Cardiac muscle cell (in vitro differentiated cells and primary cell): ENCODE results near the gene H3-3A. TPM values are rescaled to one million over a fixed set of nuclear protein-coding genes. Genes with fewer than 3 reads are reported as not detected.

ENCODE experiments used
- DNase-seq, 2 donors: peaks; one replicate each; pipeline versions ENCODE4 v3.0.0 to v3.0.0-alpha.2; 2010 to 2017; ENCODE audit warnings: low read depth in 1 of 2, low spot score in 1 of 2
- H3K27ac ChIP-seq: fragments of 200-600 bp; sonication (generic); 2 replicates; pipeline ENCODE4 v1.5.1; 2016
- H3K27me3 ChIP-seq: fragments of 200-600 bp; sonication (generic); 2 replicates; pipeline ENCODE4 v1.6.0; 2016; ENCODE audit warnings: control low read depth
- H3K36me3 ChIP-seq: fragments of 200-600 bp; sonication (generic); 2 replicates; pipeline ENCODE4 v1.5.1; 2016; ENCODE audit warnings: control low read depth
- H3K4me1 ChIP-seq: fragments of 200-600 bp; sonication (generic); 2 replicates; pipeline ENCODE4 v1.8.1; 2017; ENCODE audit warnings: low read depth, mild to moderate bottlenecking, mixed run types
- H3K4me3 ChIP-seq: fragments of 200-600 bp; sonication (generic); 2 replicates; pipeline ENCODE4 v1.5.1; 2016; ENCODE audit warnings: mild to moderate bottlenecking
- H3K9me3 ChIP-seq: fragments of 200-600 bp; sonication (generic); 2 replicates; pipeline ENCODE4 v1.5.1; 2017; ENCODE audit warnings: low read depth, mild to moderate bottlenecking, control low read depth
- polyA plus RNA-seq: library from polyadenylated mRNA; unstranded; fragments of >200 nt; fragmentation: Nextera tagmentation; extraction: Ambion mirVana; gene quantifications from 2 replicates; pipeline ENCODE4 v1.2.1, GENCODE V29; 2016
- total RNA-seq: library from RNA; depleted of rRNA; stranded (reverse); fragments of >200 nt; gene quantifications from 2 replicates; pipeline ENCODE4 v1.2.3, GENCODE V29; 2016
- TF ChIP-seq, protein P1 (sequence below): IDR thresholded peaks from 2 replicates; pipeline ENCODE4 v1.5.1; 2012; ENCODE audit warnings: low read depth, mild to moderate bottlenecking, low read length

Gene H3-3A
- total and polyA plus RNA-seq, 2 experiments from 2014 or later, result 439 to 837 TPM

DNA sequence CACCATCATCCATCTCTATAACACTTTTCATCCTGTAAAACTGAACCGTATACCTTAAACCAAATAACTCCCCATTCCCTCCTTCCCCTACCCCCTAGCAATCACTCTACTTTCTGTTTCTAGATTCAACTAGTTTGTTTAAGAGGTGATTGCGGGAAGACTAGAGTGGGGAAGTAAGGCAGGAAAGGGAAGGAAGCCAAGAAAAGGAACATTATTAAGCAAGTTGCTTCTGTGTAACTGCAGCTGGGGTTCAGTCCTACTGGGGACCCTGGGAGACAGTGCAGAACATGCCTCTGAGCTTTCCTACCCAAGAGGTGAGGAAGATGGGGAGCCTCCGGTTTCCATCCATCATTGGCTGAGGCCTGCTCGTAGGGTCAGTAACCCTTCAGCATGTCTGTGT is 28.9 kb upstream of the H3-3A start:
- Histone ChIP-seq H3K4me1 (no peaks in the 10 kb centered on the region), H3K9me3 (no peaks in the 10 kb centered on the region), H3K27ac (no peak overlapping the region), H3K27me3 (no peaks in the 10 kb centered on the region), H3K4me3 (no peak overlapping the region), H3K36me3 (no peaks in the 10 kb centered on the region)
- TF ChIP-seq, protein P1, sequence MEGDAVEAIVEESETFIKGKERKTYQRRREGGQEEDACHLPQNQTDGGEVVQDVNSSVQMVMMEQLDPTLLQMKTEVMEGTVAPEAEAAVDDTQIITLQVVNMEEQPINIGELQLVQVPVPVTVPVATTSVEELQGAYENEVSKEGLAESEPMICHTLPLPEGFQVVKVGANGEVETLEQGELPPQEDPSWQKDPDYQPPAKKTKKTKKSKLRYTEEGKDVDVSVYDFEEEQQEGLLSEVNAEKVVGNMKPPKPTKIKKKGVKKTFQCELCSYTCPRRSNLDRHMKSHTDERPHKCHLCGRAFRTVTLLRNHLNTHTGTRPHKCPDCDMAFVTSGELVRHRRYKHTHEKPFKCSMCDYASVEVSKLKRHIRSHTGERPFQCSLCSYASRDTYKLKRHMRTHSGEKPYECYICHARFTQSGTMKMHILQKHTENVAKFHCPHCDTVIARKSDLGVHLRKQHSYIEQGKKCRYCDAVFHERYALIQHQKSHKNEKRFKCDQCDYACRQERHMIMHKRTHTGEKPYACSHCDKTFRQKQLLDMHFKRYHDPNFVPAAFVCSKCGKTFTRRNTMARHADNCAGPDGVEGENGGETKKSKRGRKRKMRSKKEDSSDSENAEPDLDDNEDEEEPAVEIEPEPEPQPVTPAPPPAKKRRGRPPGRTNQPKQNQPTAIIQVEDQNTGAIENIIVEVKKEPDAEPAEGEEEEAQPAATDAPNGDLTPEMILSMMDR, result no peak
- DNase-seq, result no peak

DNA sequence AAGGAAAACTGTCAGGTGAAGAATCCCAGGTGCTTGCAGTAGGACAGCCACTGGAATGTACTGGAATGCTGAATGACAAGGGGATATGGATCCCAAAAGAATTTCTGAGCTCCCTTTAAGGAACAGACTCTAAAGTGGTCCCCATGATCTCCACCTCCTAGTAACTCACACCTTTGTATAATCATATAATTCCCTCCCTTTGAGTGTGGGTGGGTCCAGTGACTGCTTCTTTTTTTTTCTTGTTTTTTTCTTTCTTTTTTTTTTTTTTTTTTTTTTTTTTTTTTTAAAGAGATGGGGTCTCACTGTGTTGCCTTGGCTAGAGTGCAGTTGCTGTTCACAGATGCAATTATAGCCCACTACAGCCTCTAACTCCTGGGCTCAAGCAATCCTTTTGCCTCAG is 28.5 kb upstream of the H3-3A start:
- H3K27ac ChIP-seq, result no peak overlapping the region
- TF ChIP-seq, protein P1, result no peak
- no peaks in the 10 kb centered on the region for H3K36me3 ChIP-seq
- H3K9me3 ChIP-seq, result no peaks in the 10 kb centered on the region
- H3K4me1 ChIP-seq, result no peaks in the 10 kb centered on the region
- H3K27me3 ChIP-seq, result no peaks in the 10 kb centered on the region
- DNase-seq, result no peak
- H3K4me3 ChIP-seq, result no peak overlapping the region

DNA sequence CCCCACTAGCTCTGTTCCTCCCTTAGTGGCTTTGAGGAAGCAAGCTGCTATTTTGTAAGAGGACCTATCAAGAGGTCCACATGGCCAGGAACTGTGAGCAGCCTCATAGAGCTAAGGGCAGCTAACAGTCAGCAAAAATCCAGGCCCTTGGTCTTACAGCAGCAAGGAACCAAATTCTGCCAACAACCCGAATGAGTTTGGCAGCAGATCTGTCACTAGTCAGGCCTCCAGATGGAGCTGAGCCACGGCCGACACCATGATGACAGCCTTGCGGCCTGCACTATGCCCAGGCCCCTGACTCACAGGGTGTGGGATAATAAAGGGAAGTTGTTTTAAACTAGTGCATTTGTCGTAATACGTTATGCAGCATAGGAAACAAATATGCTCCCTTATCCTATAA is 28.0 kb upstream of the H3-3A start:
- peak in 1 of 2 donors; percentile 99 for DNase-seq
- Histone ChIP-seq H3K36me3 (no peaks in the 10 kb centered on the region), H3K4me3 (no peak overlapping the region), H3K27ac (no peak overlapping the region), H3K9me3 (no peaks in the 10 kb centered on the region), H3K27me3 (no peaks in the 10 kb centered on the region), H3K4me1 (no peaks in the 10 kb centered on the region)
- TF ChIP-seq, protein P1, result no peak

DNA sequence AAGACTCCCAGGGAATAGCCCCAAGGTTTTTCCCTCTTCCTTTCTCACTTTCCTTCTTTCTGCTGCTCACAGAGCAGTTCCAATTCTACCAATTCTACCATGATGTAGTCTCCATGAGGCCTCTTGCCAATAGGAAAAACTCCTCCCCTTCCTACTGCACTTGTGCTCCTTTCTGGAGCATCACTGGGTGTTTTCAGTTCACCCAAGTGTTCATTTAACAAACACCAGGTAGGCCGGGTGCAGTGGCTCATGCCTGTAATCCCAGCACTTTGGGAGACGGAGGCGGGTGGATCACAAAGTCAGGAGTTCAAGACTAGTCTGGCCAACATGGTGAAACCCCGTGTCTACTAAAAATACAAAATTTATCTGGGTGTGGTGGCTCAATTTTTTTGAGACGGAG is 26.6 kb upstream of the H3-3A start:
- H3K4me1 ChIP-seq, result no peaks in the 10 kb centered on the region
- TF ChIP-seq, protein P1, result no peak
- H3K36me3 ChIP-seq, result no peaks in the 10 kb centered on the region
- H3K27ac ChIP-seq, result no peak overlapping the region
- no peaks in the 10 kb centered on the region for H3K27me3 ChIP-seq
- no peak overlapping the region for H3K4me3 ChIP-seq
- DNase-seq, result no peak
- H3K9me3 ChIP-seq, result no peaks in the 10 kb centered on the region

DNA sequence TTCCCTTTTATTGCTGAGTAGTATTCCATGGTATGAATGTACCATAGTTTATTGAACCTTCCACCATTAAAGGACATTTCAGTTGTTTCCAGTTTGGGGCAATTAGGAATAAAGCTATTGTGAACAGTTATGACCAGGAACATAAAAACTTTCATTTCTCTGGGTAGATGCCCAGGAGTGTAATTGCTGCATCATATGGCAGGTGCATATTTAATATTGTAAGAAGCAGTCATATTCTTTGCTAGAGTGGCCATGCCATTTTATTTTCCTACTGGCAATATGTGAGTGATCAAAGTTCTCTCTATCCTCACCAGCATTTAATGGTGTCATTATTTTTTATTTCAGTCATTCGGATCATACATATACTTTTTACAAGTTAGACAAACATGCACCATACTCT is 23.9 kb upstream of the H3-3A start:
- H3K4me1 ChIP-seq, result no peaks in the 10 kb centered on the region
- no peaks in the 10 kb centered on the region for H3K9me3 ChIP-seq
- no peaks in the 10 kb centered on the region for H3K36me3 ChIP-seq
- H3K27me3 ChIP-seq, result no peaks in the 10 kb centered on the region
- no peak for DNase-seq
- no peak overlapping the region for H3K27ac ChIP-seq
- H3K4me3 ChIP-seq, result no peak overlapping the region
- TF ChIP-seq, protein P1, result no peak

DNA sequence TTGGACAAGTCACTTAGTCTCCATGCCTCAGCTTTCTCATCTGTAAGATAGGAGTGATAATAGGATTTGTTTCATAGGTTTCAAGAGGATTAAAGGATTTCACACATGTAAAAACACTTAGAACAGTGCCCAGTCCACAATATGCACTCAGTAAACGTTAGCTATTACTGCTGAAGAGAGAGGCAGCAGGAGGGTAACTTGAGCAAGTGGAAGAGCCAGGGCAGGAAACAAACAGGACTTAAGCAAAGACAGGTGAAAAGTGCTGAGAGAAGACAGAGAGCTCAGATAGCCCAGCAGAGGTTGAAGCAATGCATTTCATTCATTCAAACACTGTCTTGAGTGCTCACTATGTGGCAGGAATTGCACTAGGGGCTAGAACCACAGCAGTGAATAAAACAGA is 21.1 kb upstream of the H3-3A start:
- Histone ChIP-seq H3K9me3 (no peaks in the 10 kb centered on the region), H3K4me3 (no peak overlapping the region), H3K4me1 (no peaks in the 10 kb centered on the region), H3K36me3 (no peaks in the 10 kb centered on the region), H3K27me3 (no peaks in the 10 kb centered on the region), H3K27ac (no peak overlapping the region)
- no peak for DNase-seq
- TF ChIP-seq, protein P1, result no peak
